ENCODE measurements around the gene IQCF6. TPM values are rescaled to one million over a fixed set of nuclear protein-coding genes. Genes with fewer than 3 reads are reported as not detected.
"Not testable (repeated sequence)": the region's sequence is repeated elsewhere in the genome, so short reads cannot be mapped to it uniquely, and the experiment has no call there.

The IQCF6 gene
- total RNA-seq, 4 donors from 2014 or later, result not detected

GRCh38 chr3:51748327-51748726 is 30.7 kb downstream of the IQCF6 start:
- intact Hi-C loops (cut with DNase I), result no loop called here
- Histone ChIP-seq H3K27ac (no peak overlapping the region), H3K36me3 (no peaks in the 10 kb centered on the region), H3K4me3 (no peak overlapping the region), H3K4me1 (no peaks in the 10 kb centered on the region), H3K9me3 (no peaks in the 10 kb centered on the region), H3K27me3 (no peaks in the 10 kb centered on the region)
- WGBS, 2 donors, result 41 to 57% methylated on average over 1 of the region's 1 CpG
- TF ChIP-seq CTCF (IDR thresholded peaks at IDR 0.05), result no peak
- no peak for TF ChIP-seq POLR2A (IDR thresholded peaks at IDR 0.05)
- DNase-seq, result no peak

- Histone ChIP-seq H3K4me3 (no peak overlapping the region), H3K4me1 (no peaks in the 10 kb centered on the region), H3K36me3 (no peaks in the 10 kb centered on the region), H3K27me3 (no peaks in the 10 kb centered on the region), H3K9me3 (no peaks in the 10 kb centered on the region), H3K27ac (no peak overlapping the region)
- TF ChIP-seq POLR2A (IDR thresholded peaks at IDR 0.05) (no peak), CTCF (IDR thresholded peaks at IDR 0.05) (no peak)
- DNase-seq, result no peak
- intact Hi-C loops (cut with DNase I), result no loop called here
Observed at GRCh38 chr3:51747840-51748239, 31.2 kb downstream of the IQCF6 start.

GRCh38 chr3:51742978-51743377 is 36.1 kb downstream of the IQCF6 start:
- 62 to 66% methylated on average over 4 of the region's 4 CpGs for WGBS, 2 donors
- H3K27ac ChIP-seq; H3K36me3 ChIP-seq; DNase-seq; H3K4me1 ChIP-seq; intact Hi-C loops (cut with DNase I); H3K9me3 ChIP-seq; H3K4me3 ChIP-seq: not testable (repeated sequence)
- peaks cover 0 to 13% (median 0%) of the 10 kb centered on the region in 4 donors for H3K27me3 ChIP-seq

GRCh38 chr3:51742320-51742719 is 36.7 kb downstream of the IQCF6 start:
- intact Hi-C loops (cut with DNase I), result not testable (repeated sequence)

GRCh38 chr3:51739110-51739509 is 39.9 kb downstream of the IQCF6 start:
- intact Hi-C loops (cut with DNase I), result no loop called here

More at GRCh38 chr3:51742320-51742719, 36.7 kb downstream of the IQCF6 start:
- H3K27ac ChIP-seq, H3K4me1 ChIP-seq, H3K4me3 ChIP-seq, DNase-seq, H3K9me3 ChIP-seq, H3K36me3 ChIP-seq: not testable (repeated sequence)
- WGBS, 2 donors, result 67 to 85% methylated on average over 3 of the region's 3 CpGs
- peaks cover 0 to 17% (median 0%) of the 10 kb centered on the region in 4 donors for H3K27me3 ChIP-seq

GRCh38 chr3:51735950-51736349 is 43.1 kb downstream of the IQCF6 start:
- Histone ChIP-seq H3K4me1 (no peaks in the 10 kb centered on the region), H3K27me3 (peaks cover 0 to 28% (median 0%) of the 10 kb centered on the region in 4 donors), H3K36me3 (no peaks in the 10 kb centered on the region), H3K9me3 (no peaks in the 10 kb centered on the region), H3K4me3 (no peak overlapping the region), H3K27ac (no peak overlapping the region)
- TF ChIP-seq CTCF (IDR thresholded peaks at IDR 0.05), result no peak
- TF ChIP-seq POLR2A (IDR thresholded peaks at IDR 0.05), result no peak
- intact Hi-C loops (cut with DNase I), result no loop called here
- DNase-seq, result no peak
- 71 to 72% methylated on average over 2 of the region's 2 CpGs for WGBS, 2 donors

More at GRCh38 chr3:51739110-51739509, 39.9 kb downstream of the IQCF6 start:
- DNase-seq, result no peak
- H3K27me3 ChIP-seq, result peaks cover 0 to 28% (median 0%) of the 10 kb centered on the region in 4 donors
- no peaks in the 10 kb centered on the region for H3K9me3 ChIP-seq
- H3K27ac ChIP-seq, result no peak overlapping the region
- TF ChIP-seq POLR2A (IDR thresholded peaks at IDR 0.05) (no peak), CTCF (IDR thresholded peaks at IDR 0.05) (no peak)
- H3K4me1 ChIP-seq, result no peaks in the 10 kb centered on the region
- H3K36me3 ChIP-seq, result no peaks in the 10 kb centered on the region
- H3K4me3 ChIP-seq, result no peak overlapping the region
- WGBS, 2 donors, result 42 to 44% methylated on average over 4 of the region's 4 CpGs
